Measurements from ENCODE around the gene MCF2L2.
"Not testable (repeated sequence)": the region's sequence is repeated elsewhere in the genome, so short reads cannot be mapped to it uniquely, and the experiment has no call there.

MCF2L2 gene, protein sequence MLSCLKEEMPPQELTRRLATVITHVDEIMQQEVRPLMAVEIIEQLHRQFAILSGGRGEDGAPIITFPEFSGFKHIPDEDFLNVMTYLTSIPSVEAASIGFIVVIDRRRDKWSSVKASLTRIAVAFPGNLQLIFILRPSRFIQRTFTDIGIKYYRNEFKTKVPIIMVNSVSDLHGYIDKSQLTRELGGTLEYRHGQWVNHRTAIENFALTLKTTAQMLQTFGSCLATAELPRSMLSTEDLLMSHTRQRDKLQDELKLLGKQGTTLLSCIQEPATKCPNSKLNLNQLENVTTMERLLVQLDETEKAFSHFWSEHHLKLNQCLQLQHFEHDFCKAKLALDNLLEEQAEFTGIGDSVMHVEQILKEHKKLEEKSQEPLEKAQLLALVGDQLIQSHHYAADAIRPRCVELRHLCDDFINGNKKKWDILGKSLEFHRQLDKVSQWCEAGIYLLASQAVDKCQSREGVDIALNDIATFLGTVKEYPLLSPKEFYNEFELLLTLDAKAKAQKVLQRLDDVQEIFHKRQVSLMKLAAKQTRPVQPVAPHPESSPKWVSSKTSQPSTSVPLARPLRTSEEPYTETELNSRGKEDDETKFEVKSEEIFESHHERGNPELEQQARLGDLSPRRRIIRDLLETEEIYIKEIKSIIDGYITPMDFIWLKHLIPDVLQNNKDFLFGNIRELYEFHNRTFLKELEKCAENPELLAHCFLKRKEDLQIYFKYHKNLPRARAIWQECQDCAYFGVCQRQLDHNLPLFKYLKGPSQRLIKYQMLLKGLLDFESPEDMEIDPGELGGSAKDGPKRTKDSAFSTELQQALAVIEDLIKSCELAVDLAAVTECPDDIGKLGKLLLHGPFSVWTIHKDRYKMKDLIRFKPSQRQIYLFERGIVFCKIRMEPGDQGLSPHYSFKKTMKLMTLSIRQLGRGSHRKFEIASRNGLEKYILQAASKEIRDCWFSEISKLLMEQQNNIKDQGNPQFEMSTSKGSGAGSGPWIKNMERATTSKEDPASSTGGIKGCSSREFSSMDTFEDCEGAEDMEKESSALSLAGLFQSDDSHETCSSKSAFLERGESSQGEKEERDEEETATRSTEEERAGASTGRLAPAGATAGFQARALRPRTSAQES

DNA sequence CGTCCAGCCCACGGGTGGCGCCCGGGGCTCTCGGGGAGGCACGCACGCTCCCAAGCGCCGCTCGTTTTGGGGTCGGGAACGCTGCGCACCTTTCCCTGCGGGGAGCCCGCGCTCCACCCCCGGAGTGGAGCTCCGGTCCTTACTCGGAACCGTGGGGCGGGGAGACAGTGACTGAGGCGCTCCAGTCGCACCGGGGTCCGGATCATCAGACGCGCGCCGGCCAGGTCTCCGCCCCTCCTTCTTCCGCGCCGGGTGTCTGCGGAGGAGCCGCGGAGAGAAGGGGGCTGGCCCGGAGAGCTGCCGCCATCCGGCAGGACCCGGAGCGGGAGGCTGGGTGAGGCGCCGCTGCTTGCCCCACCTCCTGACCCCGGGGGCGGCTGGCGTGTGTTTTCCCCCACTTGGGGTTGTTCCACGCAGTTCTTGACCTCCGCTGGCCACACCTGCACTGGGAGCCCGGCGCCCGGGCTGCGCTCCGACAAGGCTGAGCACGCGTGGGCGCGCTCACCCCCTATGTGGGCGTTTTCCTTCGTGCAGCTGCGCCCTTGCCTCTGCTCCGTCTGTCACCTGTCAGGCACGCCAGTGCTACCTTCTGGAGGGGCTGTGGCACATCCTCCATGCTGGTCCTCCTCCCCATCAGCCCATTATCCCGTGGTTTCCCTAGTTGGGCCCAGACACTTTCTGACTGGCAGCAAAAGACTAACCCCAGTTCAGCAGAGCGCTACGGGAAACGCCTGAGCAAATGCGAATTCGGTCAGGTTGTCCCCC lies at the start of gene MCF2L2:
MCF2L2 (minus strand) TSS at position 173 of the 765 bp plus-strand sequence. CDS start 642 bp downstream, outside the sequence.
- peak; percentile 54 for DNase-seq

DNA sequence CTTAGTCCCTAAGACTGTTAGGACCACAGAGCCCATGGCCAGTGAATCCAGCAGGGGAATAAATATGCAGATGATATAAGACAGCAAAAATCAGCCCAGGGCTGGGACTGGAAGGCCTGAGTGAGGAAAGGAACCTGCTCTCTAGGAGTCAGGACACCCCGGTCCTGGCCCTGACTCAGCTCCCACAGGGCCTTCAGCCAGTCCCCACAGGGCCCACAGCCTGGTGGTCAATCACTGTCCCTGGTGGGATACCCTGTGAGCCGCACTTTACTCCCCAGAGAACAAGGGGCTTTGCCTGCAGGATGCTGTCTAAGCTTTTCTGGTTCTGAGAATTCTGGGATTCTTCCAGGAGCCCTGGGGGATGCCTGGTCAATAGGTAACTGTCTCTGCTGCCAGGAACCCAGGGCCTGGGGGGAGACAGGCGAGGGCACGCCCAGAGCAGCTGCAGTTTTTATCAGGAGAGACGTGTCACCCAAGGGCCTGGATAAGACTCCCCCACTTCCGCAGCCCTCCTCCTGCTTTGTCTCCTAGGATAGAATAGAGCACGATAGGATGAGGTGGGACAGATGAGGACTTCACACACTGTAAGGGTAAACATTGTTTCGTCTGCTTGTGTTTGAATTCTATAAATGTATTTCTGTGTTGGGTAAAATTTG lies 49.5 kb upstream of the MCF2L2 start:
- peak; percentile 64 for DNase-seq

DNA sequence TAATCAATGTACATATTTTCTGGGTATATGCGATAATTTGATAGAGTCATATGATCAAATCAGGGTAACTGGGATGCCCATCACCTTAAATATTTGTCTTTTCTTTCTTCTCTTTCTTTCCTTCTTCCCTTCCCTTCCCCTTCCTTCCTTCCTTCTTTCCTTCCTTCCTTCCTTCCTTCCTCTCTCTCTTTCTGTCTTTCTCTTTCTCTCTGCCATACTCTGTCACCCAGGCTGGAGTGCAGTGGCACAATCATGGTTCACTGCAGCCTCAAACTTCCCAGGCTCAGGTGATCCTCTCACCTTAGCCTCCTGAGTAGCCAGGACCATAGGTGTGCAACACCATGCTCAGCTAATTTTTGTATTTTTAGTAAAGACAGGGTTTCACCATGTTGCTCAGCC lies 47.3 kb upstream of the MCF2L2 start:
- not testable (repeated sequence) for DNase-seq

DNA sequence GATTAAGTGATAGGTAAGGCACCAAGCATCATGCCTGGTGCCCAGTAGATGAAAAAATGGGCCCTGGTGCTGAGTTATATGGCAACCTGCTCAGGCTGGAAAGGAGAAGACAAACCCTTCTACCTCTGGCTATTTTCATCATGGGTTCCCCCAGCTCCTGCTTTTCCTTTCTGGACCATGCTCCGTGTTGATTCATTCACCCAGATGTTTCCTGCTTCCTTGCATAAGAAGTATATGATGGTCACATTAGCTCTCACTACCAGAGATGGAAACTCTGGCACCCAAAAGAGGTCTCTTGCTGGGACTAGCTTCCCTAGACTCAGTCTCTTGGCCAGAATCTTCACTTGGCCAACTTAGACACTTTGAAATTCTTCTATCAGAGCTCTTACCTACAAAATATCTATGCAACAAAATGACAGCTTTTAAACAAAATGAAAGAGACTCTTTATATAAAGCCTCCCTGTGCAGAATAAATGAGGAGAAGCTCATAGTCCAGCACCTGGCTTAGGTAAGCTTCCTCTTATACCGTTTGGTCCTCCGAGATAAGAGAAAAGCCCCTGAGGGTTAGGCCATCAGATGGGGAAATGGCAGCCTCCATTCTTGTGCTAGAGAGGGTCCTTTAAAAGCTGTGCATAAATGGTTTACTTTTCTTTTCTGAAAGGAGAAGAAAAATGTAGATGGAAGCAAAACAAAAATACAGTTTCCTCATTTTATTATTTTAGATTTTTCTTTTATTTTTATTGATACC lies 46.8 kb upstream of the MCF2L2 start:
- no peak for DNase-seq

DNA sequence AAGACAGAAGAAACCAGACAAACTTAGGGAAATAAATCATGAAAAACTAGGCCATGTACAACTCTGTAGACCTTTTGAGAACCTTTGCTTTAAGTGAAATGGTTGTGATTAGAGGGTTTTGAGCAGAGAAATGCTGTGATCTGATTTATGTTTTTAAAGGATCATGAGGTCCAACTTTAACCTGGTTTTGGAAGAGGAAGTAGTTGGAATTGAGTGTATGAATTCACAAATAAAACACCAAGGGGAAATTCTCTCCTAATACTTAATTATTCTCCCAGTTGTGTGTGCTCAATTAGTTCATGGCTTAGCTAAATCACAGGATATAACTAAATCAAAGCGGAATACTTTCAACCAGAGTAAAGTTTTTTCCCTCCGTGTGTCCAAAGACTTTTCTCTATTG lies 45.5 kb upstream of the MCF2L2 start:
- no peak for DNase-seq

DNA sequence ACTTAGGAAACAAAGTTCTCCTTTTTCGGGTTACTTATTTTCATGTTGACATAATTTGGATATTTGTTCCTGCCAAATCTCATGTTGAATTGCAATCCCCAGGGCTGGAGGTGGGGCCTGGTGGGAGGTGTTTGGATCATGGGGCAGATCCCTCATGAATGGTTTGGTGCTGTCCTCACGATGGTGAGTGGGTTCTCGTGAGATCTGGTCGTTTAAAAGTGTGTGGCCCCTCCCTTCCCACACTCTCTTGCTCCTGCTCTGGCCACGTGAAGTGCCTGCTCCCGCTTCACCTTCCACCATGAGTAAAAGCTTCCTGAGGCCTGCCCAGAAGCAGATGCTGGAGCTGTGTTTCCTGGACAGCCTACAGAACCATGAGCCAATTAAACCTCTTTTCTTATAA lies 43.7 kb upstream of the MCF2L2 start:
- no peak for DNase-seq

DNA sequence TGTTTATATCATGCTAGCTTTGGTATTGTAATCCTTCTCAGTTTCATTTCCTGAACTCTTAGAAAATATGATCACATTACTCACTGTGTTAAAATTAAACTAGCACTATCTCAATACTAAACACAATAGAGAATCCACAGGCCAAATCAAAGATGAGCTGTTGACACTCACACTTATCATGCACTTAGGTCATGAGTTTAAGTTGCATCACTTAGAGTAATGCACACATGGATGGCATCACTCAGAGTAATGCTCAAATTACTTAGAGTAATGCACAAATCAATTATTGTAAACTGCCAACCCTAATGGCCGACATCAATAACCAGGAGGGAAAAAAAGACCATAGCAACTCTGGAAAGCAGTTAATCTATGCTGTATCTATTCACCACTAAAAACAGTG lies 40.0 kb upstream of the MCF2L2 start:
- DNase-seq, result no peak

DNA sequence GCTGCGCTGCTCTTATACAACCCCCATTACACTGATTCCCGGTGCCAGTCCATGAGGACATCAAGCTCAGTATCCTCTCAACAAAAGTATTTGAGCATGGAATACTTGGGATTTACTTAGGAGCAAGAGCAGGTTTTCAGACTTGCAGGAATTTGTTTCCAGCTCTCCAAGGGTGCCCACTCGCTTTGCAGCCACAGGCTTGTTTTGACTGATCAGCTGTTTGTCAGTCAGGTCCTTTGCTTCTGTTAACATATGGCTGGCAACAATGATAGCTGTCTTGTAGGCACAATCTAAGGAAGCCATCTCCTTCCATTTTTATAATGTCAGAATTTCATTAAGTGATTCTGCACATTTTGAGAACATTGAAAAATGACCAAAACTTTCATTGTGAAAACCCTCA lies 38.2 kb upstream of the MCF2L2 start:
- DNase-seq, result peak; percentile 27

DNA sequence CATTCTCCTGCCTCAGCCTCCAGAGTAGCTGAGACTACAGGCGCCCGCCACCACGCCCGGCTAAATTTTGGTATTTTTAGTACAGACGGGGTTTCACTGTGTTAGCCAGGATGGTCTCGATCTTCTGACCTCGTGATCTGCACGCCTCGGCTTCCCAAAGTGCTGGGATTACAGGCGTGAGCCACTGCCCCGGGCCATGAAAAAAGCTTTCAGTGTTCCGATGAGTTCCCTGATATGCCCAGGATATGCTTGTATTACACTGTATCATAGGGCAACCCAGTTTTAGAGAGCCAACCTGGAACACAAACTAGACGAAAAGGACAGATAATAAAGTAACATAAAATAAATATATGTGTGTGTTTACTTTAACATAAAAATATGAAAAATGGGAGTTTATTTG lies 37.3 kb upstream of the MCF2L2 start:
- DNase-seq, result not testable (repeated sequence)

DNA sequence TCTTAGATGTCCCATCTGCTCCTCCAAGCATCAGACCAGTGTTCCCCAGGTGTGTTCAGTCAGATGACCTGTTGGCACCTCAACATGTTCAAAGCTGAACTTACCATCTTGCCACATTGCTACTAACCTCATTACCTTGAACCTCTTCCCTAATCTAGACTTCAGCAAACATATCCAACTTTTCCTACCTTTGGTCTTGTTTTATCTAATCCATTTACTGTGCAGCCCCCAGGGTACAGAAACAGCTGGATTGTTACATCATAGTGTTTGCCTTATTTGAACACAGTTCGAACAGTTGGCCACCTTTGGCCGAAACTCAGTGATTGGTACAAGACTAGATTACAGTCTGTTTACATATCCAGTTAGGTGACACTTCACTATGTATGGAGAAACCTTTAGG lies 36.1 kb upstream of the MCF2L2 start:
- no peak for DNase-seq

DNA sequence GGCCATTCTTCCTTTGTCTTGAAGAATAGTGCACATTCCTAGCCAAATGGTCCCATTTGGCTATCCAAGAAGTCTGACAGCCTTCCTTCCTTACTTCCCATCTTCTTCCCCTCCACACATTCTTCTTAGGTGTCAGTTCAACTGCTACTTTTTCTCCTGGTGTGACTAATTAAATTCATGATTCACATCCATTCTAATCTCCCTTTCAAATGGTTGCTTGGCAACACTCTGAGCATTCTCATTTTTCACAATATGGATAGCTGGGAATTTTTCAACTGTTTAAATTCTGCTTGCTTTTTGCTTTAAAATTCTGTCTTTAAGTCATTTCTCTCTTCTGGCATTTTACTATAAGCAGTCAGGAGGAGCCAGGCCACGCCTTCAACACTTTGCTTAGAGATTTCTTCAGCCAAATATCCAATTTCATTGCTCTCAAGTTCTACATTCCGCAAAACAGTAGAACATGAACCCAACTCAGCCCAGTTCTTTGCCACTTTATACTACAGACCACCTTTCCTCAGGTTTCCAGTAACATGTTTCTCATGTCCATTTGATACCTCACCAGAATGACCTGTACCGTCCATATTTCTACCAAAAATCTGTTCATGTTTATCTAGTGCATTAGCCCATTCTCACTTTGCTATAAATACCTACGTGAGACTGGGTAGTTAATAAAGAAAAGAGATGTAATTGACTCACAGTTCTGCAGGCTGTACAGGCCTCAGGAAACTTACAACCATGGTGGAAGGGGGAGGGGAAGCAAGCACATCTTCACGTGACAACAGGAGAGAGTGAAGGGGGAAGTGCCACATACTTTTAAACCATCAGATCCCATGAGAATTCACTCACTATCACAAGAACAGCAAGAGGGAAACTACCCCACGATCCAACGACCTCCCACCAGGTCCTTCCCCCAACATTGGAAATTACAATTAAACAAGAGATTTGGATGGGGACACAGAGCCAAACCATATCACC lies 31.9 kb upstream of the MCF2L2 start:
- DNase-seq, result no peak

DNA sequence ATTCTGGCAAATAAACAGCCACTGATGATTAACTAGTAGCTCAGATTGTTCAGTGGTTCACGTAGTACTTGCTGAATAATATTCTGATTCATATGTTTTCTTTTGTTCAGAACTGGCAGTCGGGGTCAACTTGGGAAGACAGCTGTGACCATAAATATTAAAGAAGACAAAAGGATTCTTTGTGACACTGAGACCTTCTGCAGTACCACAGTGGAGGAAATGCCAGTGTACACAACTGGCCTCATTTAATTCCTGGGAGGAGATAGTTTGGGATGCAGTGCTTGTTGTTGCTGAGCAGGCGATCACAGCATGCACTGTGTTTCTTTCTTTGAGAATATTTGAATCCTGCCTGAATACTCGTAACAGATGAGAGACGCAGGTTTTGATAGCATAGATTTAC lies 26.7 kb upstream of the MCF2L2 start:
- DNase-seq, result no peak

DNA sequence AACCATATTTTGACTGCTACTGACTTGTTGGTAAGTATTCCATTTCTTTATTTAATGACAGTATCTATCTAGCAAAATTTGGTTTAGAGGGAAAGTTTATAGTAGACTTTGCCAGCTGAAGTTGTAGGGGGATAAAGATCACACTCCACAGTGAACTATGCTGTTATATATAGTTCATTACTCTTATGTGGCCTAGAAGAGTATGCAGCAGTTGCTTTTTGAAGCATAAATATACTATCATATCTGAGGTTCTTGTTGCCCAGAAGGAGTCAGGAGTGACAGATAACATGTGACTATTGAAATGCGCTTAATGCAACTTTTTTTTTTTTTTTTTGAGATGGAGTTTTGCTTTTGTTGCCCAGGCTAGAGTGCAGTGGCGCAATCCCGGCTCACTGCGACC lies 25.6 kb upstream of the MCF2L2 start:
- DNase-seq, result no peak

DNA sequence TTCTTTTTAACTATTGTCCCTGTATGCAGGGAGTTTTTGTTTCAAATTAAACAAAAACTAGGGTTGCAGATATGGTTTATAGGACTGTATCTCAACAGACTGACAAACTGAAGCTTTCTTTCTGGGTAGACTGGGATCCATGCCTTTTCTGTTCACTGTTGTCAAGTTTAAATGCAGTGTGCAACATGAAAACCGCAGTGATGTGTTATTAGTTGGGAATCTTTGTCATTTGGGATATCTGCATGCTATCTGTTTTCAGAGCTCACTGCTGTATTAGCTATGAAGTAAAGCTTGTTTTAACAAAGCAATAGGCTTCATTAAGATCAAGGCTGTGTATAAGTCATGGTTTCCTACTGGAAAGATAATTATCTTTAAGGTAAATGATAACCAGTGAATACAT lies 21.4 kb upstream of the MCF2L2 start:
- DNase-seq, result no peak

DNA sequence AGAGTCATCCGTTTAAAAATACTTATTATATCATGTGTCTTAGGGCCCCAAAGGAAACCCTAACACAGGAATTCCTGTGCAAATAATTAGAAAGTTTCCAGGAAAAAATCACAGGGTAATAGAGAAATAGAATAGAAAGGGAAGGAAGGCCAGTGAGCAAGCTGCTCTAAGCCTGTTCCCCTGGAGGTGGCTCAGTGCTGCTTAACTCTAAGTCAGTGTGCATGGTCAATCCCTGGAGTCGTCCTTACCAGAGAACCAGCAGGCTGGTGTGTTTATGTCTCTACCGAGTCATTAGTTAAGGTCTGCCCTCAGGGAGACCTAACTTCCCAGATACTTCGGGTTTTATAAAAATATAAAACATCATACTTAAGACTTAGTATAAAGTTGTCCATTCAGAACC lies 21.0 kb upstream of the MCF2L2 start:
- no peak for DNase-seq

DNA sequence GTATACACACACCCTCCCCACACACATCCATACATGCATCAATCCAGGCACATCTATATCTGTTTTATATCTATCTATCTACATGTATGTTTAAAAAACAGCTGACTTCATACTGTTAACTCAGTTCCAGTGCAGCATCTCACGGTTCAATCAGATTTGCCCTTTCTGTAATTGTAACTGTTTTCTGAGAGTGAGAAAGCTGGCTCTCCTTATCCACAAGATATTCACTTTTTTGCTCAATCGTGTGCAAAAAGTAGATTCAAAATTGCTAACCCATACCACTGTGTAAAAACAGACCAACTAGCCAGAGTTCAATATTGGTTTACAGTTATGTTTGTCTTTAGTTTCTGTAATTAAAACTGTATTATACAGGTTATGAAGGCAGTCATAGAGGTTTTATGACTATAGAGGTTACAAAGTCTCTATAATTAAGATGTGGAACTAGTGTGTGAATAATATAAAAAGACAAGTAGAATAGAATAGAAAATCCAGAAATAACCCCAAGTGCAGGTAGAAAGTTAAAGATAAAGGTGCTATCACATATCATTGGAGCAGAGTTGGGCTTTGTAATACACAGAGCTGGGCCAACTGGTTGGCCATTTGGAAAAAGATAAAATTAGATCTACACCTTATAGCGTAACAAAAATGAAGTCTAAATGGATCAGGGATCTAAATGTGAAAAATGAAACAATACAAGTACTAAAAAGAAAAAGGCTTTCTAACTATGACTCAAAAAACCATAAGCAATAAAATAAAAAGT lies 20.1 kb upstream of the MCF2L2 start:
- no peak for DNase-seq

DNA sequence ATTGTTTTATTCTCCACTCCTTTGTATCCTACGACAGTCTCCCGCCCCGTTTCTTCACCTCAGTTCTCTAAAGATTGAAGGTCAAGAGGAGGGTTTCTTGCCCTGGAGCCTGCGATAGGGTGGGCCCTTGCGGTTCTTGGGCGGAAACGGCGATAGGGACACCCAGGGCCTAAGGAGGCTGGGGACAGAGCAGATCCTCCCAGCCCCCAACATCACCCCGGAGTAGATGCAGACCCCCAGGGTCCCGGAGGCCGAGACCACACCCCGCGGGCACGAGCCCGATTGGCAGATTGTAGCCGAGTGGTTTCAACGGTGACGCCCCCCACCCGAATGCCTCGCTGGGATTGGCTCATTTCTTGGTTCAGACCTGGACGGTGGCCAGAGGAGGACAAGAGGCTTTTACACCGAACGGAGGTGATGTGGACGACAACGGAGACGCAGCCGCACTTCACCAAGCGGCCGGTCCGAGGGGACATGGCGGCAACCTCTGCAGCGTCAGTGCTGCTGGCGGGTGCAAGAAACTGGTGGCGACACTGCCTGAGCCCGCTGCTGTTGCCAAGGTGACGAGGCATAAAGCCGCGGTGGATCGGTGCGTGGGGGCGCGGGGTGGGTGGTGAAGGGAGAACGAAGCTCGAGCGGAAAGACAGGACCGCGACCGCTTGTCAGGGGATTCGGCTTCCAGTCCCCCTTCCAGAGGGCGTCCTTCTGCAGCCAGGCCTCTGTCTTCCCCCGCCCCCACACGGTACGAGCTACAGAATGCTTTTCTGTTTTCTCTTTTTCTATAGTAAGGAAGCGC lies 19.0 kb upstream of the MCF2L2 start:
- DNase-seq, result peak; percentile 91

DNA sequence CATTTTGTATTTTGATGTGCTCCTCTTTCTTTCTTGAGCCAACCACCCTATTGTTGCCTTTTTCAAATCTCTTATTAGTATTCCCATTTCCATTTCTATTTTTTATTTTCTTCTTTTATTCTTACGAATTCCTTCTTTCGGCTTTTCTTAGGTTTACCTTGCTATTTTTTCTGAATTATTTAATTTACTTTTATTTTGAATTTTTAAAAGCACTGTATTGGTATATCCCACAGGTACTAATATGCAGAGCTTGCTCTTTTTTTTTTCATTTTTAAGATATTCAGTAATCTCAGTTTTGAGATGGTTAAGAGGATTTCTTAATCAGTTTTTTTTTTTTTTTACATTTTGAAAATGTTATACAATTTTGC lies 18.4 kb upstream of the MCF2L2 start:
- no peak for DNase-seq

DNA sequence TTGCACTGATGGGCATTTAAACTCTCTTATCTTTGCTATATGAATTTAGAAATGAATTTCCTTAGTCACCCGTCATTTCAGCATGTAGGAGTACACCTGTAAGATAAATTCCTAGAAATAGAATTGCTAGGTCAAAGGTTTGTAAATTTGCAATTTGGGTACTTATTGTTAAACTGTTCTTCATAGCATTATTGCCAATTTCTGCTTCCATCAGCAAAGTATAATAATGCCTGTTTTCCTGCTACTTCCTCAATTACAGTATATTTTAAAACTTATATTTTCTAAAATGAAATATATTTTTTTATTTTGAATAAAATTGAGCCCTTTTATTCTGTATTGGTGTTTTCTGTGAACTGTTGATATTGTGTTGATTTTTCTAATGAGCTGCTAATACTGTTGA lies 16.3 kb upstream of the MCF2L2 start:
- no peak for DNase-seq

All from NCI-H2171 (cell line).